GM19372 (cell line): ENCODE results near the gene RAPGEF1.
"Not testable (repeated sequence)": the region's sequence is repeated elsewhere in the genome, so short reads cannot be mapped to it uniquely, and the experiment has no call there.

Experiments used
- ATAC-seq: cut with Tn5 transposase; IDR thresholded peaks from one replicate; pipeline ENCODE4 v1.9.1; 2021; ENCODE audit warnings: mild to moderate bottlenecking, low read depth, moderate library complexity; ENCODE audit not compliant: unreplicated experiment

Gene RAPGEF1

GRCh38 chr9:131709010-131709770 lies 30.7 kb downstream of the RAPGEF1 start:
- not testable (repeated sequence) for ATAC-seq

DNA sequence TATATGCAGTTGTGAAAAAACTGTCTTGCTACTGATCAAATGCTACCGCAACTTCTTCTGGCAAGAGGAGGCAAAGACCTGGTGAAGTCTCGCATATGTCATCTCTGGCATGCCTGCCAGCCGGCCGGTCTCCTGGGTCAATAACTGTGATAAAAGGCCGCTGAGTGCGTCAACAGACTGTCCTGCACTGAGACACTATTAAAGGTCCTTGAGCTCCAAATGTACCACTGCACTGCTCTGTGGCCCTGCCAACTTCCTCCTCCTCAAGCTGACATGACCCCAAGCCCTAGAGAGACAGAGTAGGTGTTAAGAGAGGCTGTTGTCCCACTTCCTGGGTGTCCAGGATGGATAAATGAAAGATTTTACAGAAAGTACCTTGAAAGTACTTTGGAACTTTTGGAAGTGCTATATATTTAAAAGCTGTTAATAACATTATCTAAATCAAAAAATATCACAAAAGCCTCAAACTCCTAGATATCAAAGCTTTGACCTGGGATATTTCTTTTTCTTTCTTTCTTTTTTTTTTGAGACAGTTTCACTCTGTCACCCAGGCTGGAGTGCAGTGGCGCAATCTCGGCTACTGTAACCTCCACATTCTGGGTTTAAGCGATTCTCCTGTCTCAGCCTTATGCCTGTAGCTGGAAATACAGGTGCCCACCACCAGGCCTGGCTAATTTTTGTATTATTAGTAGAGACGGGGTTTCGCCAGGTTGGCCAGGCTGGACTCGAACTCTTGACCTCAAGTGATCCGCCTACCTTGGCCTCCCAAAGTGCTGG lies 31.5 kb downstream of the RAPGEF1 start:
- no peak for ATAC-seq

DNA sequence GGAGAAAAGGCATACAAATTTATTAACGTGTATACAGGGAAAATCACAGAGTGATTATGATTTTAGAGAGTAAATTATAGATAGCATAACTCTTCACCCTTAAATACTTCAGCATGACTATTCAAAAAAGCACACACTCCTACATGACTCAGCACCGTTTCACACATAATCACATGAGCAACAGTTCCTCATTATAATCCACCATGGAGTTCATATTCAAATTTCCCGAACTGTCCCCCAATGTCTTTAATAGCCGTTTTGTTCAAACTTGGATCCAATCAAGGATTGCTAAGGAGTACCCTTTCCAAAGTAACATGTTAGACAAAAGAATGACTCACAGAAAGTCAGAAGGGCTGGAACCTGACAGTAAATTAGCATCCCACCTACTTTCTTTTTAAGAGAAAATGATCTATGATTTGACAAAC lies 32.1 kb downstream of the RAPGEF1 start:
- ATAC-seq, result no peak

- ATAC-seq, result no peak
These were observed 32.8 kb downstream of the RAPGEF1 start for GRCh38 chr9:131707050-131707449.

- ATAC-seq, result no peak
These were observed 33.3 kb downstream of the RAPGEF1 start for GRCh38 chr9:131706608-131706970.

DNA sequence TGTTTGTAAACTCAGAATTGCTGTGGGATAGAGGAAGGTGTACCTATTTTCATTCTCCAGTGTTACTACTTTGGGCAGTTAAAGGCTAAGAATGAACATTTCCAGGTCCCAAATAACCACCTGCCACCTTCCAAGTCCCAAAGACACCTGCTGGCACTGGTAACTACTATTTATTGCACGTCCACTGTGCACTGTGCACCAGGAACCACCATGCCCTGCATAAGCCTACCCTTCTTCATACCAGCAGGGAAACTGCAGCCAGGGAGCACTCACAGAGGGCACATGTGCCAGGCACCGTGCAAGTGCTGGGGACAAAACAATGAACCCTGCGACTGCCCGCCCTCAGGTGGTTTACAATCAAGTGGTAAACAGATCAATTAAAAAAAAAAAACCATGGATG lies 34.9 kb downstream of the RAPGEF1 start:
- ATAC-seq, result no peak

DNA sequence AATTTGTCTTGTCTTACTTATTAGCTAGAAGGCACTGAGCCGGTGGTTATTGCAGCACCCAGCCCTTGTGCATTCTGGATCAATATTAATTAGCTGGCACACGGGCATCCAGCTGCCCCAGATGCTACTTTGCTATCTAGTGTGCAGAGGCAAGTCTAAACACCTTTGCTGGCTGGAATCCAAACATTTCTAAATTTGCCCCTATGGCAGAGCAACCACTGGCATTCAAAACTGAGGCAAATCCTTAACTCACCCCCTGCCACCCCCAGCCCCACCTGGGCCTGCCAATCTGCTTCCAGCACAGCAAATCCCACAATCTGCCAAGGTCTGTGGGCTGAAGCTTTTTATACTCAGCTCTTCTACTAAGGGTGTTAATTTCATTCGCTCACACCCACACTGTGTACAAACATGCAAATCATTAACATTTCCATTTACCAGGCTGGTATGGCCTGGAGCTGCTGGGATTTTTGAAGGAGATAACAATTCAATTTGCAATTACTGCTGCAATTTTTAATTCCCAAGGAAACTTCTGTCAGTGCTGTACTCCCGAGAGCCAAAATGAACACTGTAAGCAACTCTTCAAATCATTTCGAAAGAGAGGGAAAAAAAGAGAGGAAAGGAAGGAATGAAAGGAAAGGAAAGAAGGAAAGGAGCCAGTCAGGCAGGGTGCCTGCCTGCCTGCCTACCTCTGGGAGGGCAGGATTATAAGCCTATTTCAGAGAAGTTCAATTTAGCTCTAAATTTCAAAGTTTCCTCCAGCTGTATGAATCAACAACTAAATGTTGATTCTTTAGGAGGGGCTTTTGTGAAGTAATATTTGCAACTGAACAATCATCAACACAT lies 35.5 kb downstream of the RAPGEF1 start:
- ATAC-seq, result no peak

DNA sequence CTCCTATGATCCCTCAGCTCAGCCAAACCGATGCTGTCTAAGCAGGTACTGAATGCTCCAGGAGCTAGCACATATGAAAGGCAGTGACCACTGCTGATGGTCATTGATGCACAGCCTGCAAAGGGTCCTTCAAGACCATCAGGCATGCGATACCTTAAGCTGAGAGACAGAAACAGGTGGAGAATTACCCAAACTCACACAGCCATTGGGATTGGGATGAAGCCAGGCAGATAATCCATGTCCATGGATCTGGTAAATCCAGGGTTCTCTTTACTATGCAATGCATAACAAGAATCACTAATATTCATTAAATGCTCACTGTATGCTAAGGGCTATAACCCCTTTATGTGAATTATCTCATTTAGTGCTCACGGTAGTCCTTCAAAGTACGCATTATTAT lies 36.2 kb downstream of the RAPGEF1 start:
- ATAC-seq, result no peak

- no peak for ATAC-seq
These were observed 37.0 kb downstream of the RAPGEF1 start for GRCh38 chr9:131702911-131703310.

DNA sequence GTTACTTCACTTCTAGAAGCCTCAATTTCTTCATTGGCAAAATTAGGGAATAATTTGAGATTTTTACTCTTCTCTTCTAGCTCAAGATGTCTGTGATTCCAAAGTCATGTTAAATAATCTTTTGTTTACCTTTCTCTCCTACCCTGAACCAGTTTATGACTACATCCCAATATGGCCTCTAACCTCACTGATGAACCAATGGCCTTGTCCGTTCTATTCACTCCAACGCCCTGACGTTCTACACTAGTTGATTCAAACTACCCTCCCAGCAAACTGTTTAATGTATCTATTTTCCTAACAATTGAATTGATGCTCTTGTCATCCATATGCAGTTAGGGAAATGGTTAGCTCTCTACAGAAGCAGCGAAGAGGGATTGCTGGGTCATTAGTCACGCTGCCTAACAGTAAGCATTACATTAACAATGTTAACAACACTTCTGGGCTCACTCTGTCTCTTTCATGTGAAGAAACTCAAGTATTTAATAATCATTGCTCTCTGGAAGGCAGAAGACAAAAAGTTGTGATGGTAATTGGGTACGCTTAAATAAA lies 38.0 kb downstream of the RAPGEF1 start:
- ATAC-seq, result no peak

DNA sequence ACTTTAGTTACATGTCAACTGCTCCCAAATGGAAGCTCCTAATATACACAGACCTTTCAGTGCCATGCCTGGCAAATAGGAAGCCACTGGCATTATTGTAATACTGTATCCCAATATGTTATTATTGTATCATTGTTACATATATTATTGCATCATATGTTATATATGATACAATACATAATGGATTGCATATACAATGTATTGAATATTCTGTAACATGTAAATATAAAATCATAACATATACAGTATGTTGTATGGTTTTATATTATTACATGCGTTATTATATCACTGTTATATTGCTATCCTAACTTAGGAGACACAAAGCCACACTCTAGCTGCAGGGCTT lies 38.5 kb downstream of the RAPGEF1 start:
- no peak for ATAC-seq

- no peak for ATAC-seq
These were observed 39.0 kb downstream of the RAPGEF1 start for GRCh38 chr9:131700765-131701435.

- ATAC-seq, result no peak
These were observed 39.8 kb downstream of the RAPGEF1 start for GRCh38 chr9:131700076-131700475.

GRCh38 chr9:131698618-131698985 lies 41.3 kb downstream of the RAPGEF1 start:
- no peak for ATAC-seq

GRCh38 chr9:131697908-131698617 lies 41.8 kb downstream of the RAPGEF1 start:
- ATAC-seq, result no peak

DNA sequence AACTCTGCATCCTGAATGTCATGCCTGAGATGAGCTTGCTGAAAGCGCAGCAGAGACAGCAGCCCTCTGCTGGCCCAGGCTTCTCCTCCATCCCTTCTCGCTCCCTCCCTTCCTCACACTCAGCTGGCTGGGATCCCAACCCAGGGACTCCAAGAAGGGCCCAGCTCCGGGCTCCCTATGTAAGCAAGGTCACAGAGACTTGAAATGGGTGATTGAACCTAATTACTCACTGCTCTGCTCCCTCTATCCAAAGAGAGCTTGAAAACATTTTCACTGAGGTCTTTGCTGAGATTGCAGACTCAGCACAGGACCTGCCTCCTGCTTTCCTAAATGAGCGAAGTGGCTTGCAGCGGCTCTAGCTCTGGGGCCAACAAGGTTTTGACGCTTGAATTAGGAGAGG lies 42.8 kb downstream of the RAPGEF1 start:
- ATAC-seq, result no peak

GRCh38 chr9:131695836-131696460 lies 43.9 kb downstream of the RAPGEF1 start:
- no peak for ATAC-seq

DNA sequence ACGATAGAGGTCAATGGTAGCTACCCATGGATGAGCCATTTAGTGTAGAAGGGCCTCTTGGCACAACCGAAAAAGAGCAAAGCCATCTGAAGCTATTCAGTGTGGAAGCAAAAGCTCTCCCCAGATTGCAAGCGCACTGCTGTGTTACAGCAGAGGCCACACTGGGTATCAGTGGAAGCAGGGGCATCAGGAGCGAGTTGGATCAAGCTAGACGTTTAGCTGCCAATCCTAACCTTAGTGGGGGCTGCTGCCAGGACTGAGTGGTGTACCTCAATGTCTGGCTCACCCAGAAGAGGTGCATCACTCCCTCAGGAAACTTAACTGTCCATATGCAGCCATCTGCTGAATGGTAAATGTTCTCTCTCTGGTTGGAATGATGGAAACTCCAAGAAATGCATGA lies 44.5 kb downstream of the RAPGEF1 start:
- no peak for ATAC-seq
